DMS53 (cell line): ENCODE measurements around the gene CELF1.
A peak's percentile ranks its signal among the peaks of the same experiment; 100 is the strongest.

ENCODE experiments used
- DNase-seq: peaks from one replicate; lab custom pipeline; 2025; lab: John Stamatoyannopoulos, UW

CELF1 gene

GRCh38 chr11:47509077-47509536, 43.8 kb downstream of the CELF1 start:
- peak; percentile 22 for DNase-seq

- no peak for DNase-seq
Observed at GRCh38 chr11:47508240-47508957, 44.5 kb downstream of the CELF1 start.

GRCh38 chr11:47507563-47508239, 45.2 kb downstream of the CELF1 start:
- DNase-seq: no peak

- no peak for DNase-seq
Observed at GRCh38 chr11:47506795-47507562, 46.0 kb downstream of the CELF1 start.

- DNase-seq: no peak
Observed at GRCh38 chr11:47506373-47506772, 46.6 kb downstream of the CELF1 start.

- no peak for DNase-seq
Observed at GRCh38 chr11:47504910-47505309, 48.0 kb downstream of the CELF1 start.

- no peak for DNase-seq
Observed at GRCh38 chr11:47503227-47503626, 49.7 kb downstream of the CELF1 start.

GRCh38 chr11:47502767-47503166, 50.2 kb downstream of the CELF1 start:
- no peak for DNase-seq

- no peak for DNase-seq
Observed at GRCh38 chr11:47501101-47501500, 51.8 kb downstream of the CELF1 start.

GRCh38 chr11:47500121-47500520, 52.8 kb downstream of the CELF1 start:
- DNase-seq: no peak

GRCh38 chr11:47499614-47500013, 53.3 kb downstream of the CELF1 start:
- no peak for DNase-seq

GRCh38 chr11:47499161-47499560, 53.8 kb downstream of the CELF1 start:
- peak; percentile 28 for DNase-seq

GRCh38 chr11:47498584-47499152, 54.3 kb downstream of the CELF1 start:
- no peak for DNase-seq

GRCh38 chr11:47498149-47498548, 54.8 kb downstream of the CELF1 start:
- DNase-seq: no peak

- DNase-seq: no peak
Observed at GRCh38 chr11:47496808-47497207, 56.1 kb downstream of the CELF1 start.

- no peak for DNase-seq
Observed at GRCh38 chr11:47495856-47496217, 57.1 kb downstream of the CELF1 start.

GRCh38 chr11:47495011-47495855, 57.7 kb downstream of the CELF1 start:
- DNase-seq: no peak

GRCh38 chr11:47489395-47489755, 63.6 kb downstream of the CELF1 start:
- no peak for DNase-seq

- DNase-seq: no peak
Observed at GRCh38 chr11:47488674-47489394, 64.1 kb downstream of the CELF1 start.

- no peak for DNase-seq
Observed at GRCh38 chr11:47488111-47488510, 64.8 kb downstream of the CELF1 start.

GRCh38 chr11:47487421-47487820, 65.5 kb downstream of the CELF1 start:
- DNase-seq: no peak
